HG03378 (cell line): Measurements from ENCODE around the gene LSM12.
"Not testable (repeated sequence)": the region's sequence is repeated elsewhere in the genome, so short reads cannot be mapped to it uniquely, and the experiment has no call there.

Experiments used
- ATAC-seq: cut with Tn5 transposase; IDR thresholded peaks from one replicate; pipeline ENCODE4 v1.9.1; 2021; ENCODE audit warnings: mild to moderate bottlenecking, moderate library complexity; ENCODE audit not compliant: unreplicated experiment

LSM12 gene

GRCh38 chr17:44066204-44066930, at the start of gene LSM12:
LSM12 (minus strand) TSS chr17:44066671; CDS start chr17:44066587, 84 bp downstream.
- peak; percentile 35 for ATAC-seq

- no peak for ATAC-seq
These were observed 49.3 kb upstream of the LSM12 start for GRCh38 chr17:44115585-44116415.

GRCh38 chr17:44113868-44114840, 47.7 kb upstream of the LSM12 start:
- ATAC-seq: no peak

GRCh38 chr17:44113382-44113781, 46.9 kb upstream of the LSM12 start:
- no peak for ATAC-seq

GRCh38 chr17:44112284-44113280, 46.1 kb upstream of the LSM12 start:
- no peak for ATAC-seq

- ATAC-seq: no peak
These were observed 45.3 kb upstream of the LSM12 start for GRCh38 chr17:44111777-44112176.

- ATAC-seq: no peak
These were observed 44.6 kb upstream of the LSM12 start for GRCh38 chr17:44110823-44111633.

- ATAC-seq: no peak
These were observed 43.7 kb upstream of the LSM12 start for GRCh38 chr17:44110011-44110686.

GRCh38 chr17:44109312-44109630, 42.8 kb upstream of the LSM12 start:
- no peak for ATAC-seq

- no peak for ATAC-seq
These were observed 42.2 kb upstream of the LSM12 start for GRCh38 chr17:44108440-44109311.

GRCh38 chr17:44106801-44107200, 40.3 kb upstream of the LSM12 start:
- ATAC-seq: no peak

- no peak for ATAC-seq
These were observed 39.5 kb upstream of the LSM12 start for GRCh38 chr17:44105941-44106340.

GRCh38 chr17:44105483-44105882, 39.0 kb upstream of the LSM12 start:
- no peak for ATAC-seq

- ATAC-seq: no peak
These were observed 36.6 kb upstream of the LSM12 start for GRCh38 chr17:44102849-44103622.

GRCh38 chr17:44101858-44102257, 35.4 kb upstream of the LSM12 start:
- ATAC-seq: not testable (repeated sequence)

- ATAC-seq: no peak
These were observed 30.9 kb upstream of the LSM12 start for GRCh38 chr17:44097110-44097958.
